Hepatocyte (in vitro differentiated cells): ENCODE results near the gene MGMT.

Experiments
- EZH2phosphoT487 ChIP-seq: fragments of 200-600 bp; sonication (generic); IDR thresholded peaks from one replicate; pipeline ENCODE4 v1.6.1; 2018; ENCODE audit warnings: antibody characterized with exemption, mild to moderate bottlenecking, low read depth, moderate library complexity; ENCODE audit not compliant: unreplicated experiment, severe bottlenecking
- TF ChIP-seq, protein P1 (sequence below): fragments of 200-600 bp; sonication (generic); IDR thresholded peaks from 2 replicates; pipeline ENCODE4 v1.5.1; 2016; ENCODE audit warnings: antibody characterized with exemption, mild to moderate bottlenecking; ENCODE audit not compliant: poor library complexity

DNA sequence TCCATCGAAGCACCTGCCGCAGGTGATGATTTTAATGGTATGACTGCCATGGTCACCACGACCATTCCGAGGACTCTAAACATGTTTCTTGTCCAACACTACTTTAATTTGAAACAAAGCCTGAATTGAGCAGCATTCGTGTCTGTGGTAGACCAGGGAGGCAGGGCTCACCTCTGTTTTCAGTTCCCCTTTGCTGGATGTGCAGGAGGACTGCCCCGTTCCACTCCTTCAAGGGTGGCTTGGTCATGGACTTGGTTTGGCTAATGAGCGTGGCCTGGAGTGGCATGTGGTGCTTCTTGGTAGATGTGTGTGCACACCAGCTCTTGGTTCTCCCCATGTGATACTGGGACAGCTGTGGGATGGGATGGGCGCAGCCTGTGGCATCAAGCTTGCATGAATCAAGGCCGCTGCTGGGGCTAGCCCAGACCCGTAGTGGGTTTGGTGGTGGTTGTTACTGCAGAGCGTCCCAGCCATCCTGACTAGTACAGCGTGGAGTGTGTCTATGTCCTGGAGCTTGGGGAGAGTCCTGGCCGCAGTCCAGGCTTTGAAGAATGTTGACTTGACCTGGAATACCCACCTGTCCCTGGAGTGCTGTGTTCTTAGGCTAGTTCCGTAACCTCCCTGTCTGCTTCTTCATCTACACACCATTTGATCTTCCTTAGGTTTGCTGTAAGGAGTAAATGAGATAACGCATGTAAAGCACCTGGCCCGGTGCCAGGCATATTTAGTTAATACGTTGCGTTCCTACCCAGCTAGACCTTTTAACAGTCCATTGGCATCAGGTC, 34.8 kb downstream of the MGMT start:
- TF ChIP-seq, protein P1, sequence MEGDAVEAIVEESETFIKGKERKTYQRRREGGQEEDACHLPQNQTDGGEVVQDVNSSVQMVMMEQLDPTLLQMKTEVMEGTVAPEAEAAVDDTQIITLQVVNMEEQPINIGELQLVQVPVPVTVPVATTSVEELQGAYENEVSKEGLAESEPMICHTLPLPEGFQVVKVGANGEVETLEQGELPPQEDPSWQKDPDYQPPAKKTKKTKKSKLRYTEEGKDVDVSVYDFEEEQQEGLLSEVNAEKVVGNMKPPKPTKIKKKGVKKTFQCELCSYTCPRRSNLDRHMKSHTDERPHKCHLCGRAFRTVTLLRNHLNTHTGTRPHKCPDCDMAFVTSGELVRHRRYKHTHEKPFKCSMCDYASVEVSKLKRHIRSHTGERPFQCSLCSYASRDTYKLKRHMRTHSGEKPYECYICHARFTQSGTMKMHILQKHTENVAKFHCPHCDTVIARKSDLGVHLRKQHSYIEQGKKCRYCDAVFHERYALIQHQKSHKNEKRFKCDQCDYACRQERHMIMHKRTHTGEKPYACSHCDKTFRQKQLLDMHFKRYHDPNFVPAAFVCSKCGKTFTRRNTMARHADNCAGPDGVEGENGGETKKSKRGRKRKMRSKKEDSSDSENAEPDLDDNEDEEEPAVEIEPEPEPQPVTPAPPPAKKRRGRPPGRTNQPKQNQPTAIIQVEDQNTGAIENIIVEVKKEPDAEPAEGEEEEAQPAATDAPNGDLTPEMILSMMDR = no peak
- no peak for TF ChIP-seq EZH2phosphoT487
